Testis (tissue), 3 donors: Measurements from ENCODE around the gene CILP2. TPM values are rescaled to one million over a fixed set of nuclear protein-coding genes. Genes with fewer than 3 reads are reported as not detected.

ENCODE experiments used
- DNase-seq: peaks from one replicate; pipeline ENCODE4 v3.0.0-alpha.2; 2019
- H3K27ac ChIP-seq, 2 donors: fragments of 200-600 bp; sonication (generic); one replicate each; pipeline ENCODE4 v1.5.1; 2019
- H3K27me3 ChIP-seq: fragments of 200-600 bp; sonication (generic); one replicate; pipeline ENCODE4 v1.5.1; 2019
- H3K36me3 ChIP-seq: fragments of 200-600 bp; sonication (generic); one replicate; pipeline ENCODE4 v1.5.1; 2017; ENCODE audit warnings: low read depth; ENCODE audit errors: missing control alignments
- H3K4me1 ChIP-seq: fragments of 200-600 bp; sonication (generic); one replicate; pipeline ENCODE4 v1.5.1; 2019
- H3K4me3 ChIP-seq, 2 donors: fragments of 200-600 bp; sonication (generic); one replicate each; pipeline ENCODE4 v1.5.1; 2017 to 2019
- H3K9me3 ChIP-seq: fragments of 200-600 bp; sonication (generic); one replicate; pipeline ENCODE4 v1.5.1; 2017
- POLR2A ChIP-seq: fragments of 450-650 bp; IDR thresholded peaks from one replicate; pipeline ENCODE4 v1.6.1; 2017; ENCODE audit warnings: antibody characterized with exemption, mild to moderate bottlenecking, moderate library complexity
- WGBS, 2 donors: methylation state at CpG; one replicate each; pipeline ENCODE4 v1.1.5; 2018; 5-methylcytosine and 5-hydroxymethylcytosine counted together
- intact Hi-C: fragments of 100-400 bp; cut with DNase I; formaldehyde crosslinking; loops from one replicate; pipeline ENCODE4 v1.15.1; 2023; ENCODE audit warnings: low total_unique reads
- polyA plus RNA-seq: library from polyadenylated mRNA; stranded (reverse); fragments of 350-450 nt; fragmentation: Illumina TruSeq; extraction: RNeasy Lipid Tissue Mini Kit (QIAGEN cat#74804); gene quantifications from one replicate; pipeline ENCODE4 v1.2.3, GENCODE V29; 2014; ENCODE audit warnings: low read depth, low replicate concordance; ENCODE audit not compliant: insufficient read depth
- total RNA-seq, 2 donors: library from RNA; depleted of rRNA; stranded (reverse); fragments of >200 nt; gene quantifications; one replicate each; pipeline ENCODE4 v1.2.3, GENCODE V29; 2016
- TF ChIP-seq, protein P1 (sequence below), 3 experiments: fragments of 450-650 bp in 2 of 3; fragments of 200-600 bp in 1 of 3; sonication (generic) in 1 of 3; IDR thresholded peaks; one replicate each; pipeline ENCODE4 v1.5.1; 2016 to 2019; ENCODE audit warnings: antibody characterized with exemption in 3 of 3, mild to moderate bottlenecking in 2 of 3, moderate library complexity in 1 of 3

Gene CILP2
- total and polyA plus RNA-seq, 3 donors from 2014 or later = 5.6 to 10.0 (median 9.5) TPM

DNA sequence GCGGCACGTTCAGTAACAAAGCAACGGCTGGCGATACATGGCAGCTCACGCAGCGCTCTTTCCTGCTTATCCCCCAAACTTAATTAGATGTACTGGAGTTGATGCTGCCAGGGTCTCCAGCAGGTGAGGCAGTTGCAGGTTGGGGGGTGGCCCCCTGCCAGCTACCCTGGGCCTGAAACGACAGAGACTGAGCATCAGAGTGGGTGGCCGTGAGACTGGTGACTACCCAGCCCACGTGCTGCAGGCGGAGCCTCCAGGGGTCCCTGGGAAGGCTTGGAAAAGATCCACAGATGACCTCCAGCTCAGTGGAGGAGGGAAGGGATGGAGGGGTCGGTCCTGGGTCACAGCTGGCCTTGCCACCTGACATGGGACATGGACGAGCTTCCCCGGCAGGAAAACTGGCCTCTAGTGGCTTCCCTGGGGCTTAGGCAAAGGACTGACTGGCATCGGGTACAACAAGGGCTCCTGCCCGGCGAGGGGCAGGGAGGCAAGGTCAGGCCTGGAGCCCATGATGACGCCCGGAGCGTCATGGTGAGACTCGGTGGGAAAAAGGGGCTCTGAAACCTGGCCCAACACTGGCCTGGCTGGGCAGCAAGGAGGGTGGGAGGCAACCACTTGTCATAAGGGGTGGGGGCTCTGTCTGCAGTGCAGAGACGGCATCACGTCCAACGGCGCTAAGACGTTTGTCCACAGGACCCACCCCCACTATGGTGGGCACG is 24.0 kb downstream of the CILP2 start:
- Histone ChIP-seq H3K9me3 (no peaks in the 10 kb centered on the region), H3K4me1 (no peaks in the 10 kb centered on the region), H3K36me3 (no peaks in the 10 kb centered on the region), H3K4me3 (no peak overlapping the region), H3K27me3 (no peaks in the 10 kb centered on the region), H3K27ac (no peak overlapping the region)
- intact Hi-C loops = no loop called here
- WGBS, 2 donors = 86 to 88% methylated on average over 17 to 26 of the region's 26 CpGs
- no peak for DNase-seq
- TF ChIP-seq, protein P1, sequence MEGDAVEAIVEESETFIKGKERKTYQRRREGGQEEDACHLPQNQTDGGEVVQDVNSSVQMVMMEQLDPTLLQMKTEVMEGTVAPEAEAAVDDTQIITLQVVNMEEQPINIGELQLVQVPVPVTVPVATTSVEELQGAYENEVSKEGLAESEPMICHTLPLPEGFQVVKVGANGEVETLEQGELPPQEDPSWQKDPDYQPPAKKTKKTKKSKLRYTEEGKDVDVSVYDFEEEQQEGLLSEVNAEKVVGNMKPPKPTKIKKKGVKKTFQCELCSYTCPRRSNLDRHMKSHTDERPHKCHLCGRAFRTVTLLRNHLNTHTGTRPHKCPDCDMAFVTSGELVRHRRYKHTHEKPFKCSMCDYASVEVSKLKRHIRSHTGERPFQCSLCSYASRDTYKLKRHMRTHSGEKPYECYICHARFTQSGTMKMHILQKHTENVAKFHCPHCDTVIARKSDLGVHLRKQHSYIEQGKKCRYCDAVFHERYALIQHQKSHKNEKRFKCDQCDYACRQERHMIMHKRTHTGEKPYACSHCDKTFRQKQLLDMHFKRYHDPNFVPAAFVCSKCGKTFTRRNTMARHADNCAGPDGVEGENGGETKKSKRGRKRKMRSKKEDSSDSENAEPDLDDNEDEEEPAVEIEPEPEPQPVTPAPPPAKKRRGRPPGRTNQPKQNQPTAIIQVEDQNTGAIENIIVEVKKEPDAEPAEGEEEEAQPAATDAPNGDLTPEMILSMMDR (IDR thresholded peaks at IDR 0.05) = no peak
- no peak for TF ChIP-seq POLR2A

DNA sequence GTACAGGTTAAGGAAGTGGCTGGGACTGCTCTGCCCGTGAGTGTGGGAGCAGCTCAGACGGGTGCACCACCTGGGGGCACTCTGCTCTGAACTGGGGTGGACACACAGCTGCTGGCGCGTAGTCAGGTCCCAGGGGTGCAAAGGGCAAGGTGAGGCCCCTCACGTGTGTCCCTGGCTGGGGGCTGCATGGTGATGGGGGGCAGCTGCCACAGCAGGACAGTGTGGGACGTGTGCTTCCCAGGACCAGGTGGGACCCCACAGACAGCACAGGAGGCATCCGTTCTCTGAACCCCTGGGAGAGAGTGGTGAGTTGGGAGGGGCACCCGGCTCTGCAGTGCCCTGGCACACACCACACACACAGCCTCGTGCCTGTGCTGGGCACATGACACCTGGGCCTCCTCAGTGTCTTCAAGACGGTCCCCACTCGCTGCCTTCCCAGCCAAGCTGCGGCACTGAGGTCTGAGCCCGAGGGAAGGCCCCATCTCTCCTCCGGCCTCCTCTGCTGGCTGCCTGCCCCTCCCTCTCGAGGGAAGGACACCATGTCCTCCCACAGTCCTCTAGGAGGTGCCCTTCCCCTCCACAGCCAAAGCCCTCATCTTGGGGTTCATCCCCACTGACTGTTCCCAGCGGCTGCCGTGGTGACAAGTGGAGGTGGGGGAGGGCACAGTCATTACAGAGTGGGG is 24.7 kb downstream of the CILP2 start:
- no peak for DNase-seq
- TF ChIP-seq, protein P1 (IDR thresholded peaks at IDR 0.05) = no peak
- Histone ChIP-seq H3K27ac (no peak overlapping the region), H3K4me1 (no peaks in the 10 kb centered on the region), H3K36me3 (no peaks in the 10 kb centered on the region), H3K9me3 (no peaks in the 10 kb centered on the region), H3K4me3 (no peak overlapping the region), H3K27me3 (no peaks in the 10 kb centered on the region)
- WGBS, 2 donors = 77 to 79% methylated on average over 12 to 17 of the region's 17 CpGs
- intact Hi-C loops = no loop called here

DNA sequence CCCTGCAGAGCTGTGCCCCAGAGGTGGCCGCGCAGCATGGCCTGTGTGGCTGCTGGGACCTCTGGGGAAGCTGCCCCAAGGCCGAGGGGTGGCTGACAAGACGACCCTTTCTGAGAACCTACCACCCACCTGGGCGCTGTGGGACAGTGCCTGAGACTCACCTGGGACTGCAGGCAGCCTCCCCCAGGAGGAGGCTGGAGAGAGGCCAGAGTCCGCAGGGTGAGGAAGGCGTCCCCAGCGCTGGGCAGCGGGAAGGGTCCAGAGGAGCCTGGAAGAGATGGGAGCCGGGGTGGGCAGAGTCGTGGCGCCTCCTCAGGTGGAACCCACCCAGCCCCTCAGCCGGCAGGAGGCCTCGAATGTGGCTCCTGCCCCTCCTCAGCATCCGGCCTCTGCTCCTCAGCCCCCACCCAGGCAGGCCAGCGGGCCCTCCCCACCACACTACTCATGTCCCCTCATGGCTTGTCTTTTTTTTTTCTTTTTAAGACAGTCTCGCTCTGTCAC is 25.3 kb downstream of the CILP2 start:
- H3K4me1 ChIP-seq = no peaks in the 10 kb centered on the region
- H3K36me3 ChIP-seq = no peaks in the 10 kb centered on the region
- H3K27ac ChIP-seq = no peak overlapping the region
- intact Hi-C loops = no loop called here
- no peak for DNase-seq
- no peak overlapping the region for H3K4me3 ChIP-seq
- WGBS, 2 donors = 86 to 96% methylated on average over 17 of the region's 17 CpGs
- H3K27me3 ChIP-seq = no peaks in the 10 kb centered on the region
- no peaks in the 10 kb centered on the region for H3K9me3 ChIP-seq
- TF ChIP-seq POLR2A = no peak
- TF ChIP-seq, protein P1 (IDR thresholded peaks at IDR 0.05) = no peak

DNA sequence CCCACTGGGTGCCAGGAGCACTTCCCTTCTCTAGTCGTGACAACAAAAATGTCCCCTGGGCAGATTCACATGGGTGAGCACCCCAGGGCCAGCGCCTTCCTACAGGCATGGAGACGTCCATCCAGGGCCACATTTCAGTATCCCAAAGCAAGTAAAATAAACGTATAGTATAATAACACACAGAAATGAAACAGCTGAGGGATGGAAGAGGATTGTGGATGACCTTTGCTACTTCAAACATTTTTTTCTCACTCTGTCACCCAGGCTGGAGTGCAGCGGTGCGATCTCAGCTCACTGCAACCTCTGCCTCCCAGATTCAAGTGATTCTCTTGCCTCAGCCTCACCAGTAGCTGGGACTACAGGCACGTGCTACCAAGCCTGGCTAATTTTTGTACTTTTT is 28.2 kb downstream of the CILP2 start:
- H3K4me3 ChIP-seq = no peak overlapping the region
- no peaks in the 10 kb centered on the region for H3K27me3 ChIP-seq
- TF ChIP-seq POLR2A = no peak
- H3K9me3 ChIP-seq = no peaks in the 10 kb centered on the region
- no peaks in the 10 kb centered on the region for H3K4me1 ChIP-seq
- H3K27ac ChIP-seq = no peak overlapping the region
- H3K36me3 ChIP-seq = no peaks in the 10 kb centered on the region
- intact Hi-C loops = no loop called here
- DNase-seq = no peak
- 86% methylated on average over 7 of the region's 7 CpGs for WGBS, 2 donors

DNA sequence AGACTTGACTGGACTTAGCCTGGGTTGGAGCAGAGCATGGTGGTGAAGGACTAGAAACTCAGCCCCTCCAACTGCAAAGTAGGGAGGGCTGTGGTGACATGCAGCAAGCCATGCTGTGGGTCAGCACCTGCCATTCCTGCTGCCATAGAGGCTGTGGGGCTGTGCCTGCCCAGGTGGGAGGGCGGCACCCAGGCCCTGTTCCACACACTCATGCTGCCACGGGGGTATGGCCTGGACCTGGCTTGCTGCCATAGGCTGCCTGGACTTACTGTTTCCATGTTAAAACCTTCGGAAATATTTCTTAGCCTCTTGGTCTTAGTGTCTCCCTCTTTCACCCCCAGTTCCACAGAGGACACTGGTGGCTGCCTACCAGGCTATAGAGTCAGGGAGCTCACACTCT is 29.3 kb downstream of the CILP2 start:
- TF ChIP-seq POLR2A = no peak
- TF ChIP-seq, protein P1 (IDR thresholded peaks at IDR 0.05) = no peak
- H3K27ac ChIP-seq = no peak overlapping the region
- 84 to 87% methylated on average over 3 of the region's 3 CpGs for WGBS, 2 donors

More for the DNA sequence above, 29.3 kb downstream of the CILP2 start:
- intact Hi-C loops = no loop called here
- H3K4me1 ChIP-seq = no peaks in the 10 kb centered on the region
- no peaks in the 10 kb centered on the region for H3K27me3 ChIP-seq
- no peaks in the 10 kb centered on the region for H3K36me3 ChIP-seq
- no peaks in the 10 kb centered on the region for H3K9me3 ChIP-seq
- no peak overlapping the region for H3K4me3 ChIP-seq
- DNase-seq = no peak
